ENCODE data around the gene KNDC1.
A peak's percentile ranks its signal among the peaks of the same experiment; 100 is the strongest.

The KNDC1 gene

DNA sequence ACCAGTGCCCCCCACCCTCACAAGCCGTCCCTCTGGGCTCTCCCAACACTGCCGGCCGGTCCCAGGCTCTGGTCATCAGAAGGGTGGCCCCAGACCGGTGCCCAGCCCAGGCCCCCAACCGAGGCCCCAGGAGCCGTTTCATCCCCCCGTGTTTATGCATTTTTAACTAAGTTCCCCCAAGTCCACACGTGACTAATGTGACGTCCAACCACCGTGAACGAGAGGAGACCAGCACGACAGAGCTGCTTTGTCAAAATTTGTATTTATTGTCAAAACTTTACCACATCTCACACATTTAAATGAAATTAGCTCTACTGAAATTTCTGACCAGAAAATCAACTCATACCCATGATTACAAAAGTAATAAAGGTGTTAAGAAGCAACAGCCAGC, 86.2 kb downstream of the KNDC1 start:
- no peak for DNase-seq

DNA sequence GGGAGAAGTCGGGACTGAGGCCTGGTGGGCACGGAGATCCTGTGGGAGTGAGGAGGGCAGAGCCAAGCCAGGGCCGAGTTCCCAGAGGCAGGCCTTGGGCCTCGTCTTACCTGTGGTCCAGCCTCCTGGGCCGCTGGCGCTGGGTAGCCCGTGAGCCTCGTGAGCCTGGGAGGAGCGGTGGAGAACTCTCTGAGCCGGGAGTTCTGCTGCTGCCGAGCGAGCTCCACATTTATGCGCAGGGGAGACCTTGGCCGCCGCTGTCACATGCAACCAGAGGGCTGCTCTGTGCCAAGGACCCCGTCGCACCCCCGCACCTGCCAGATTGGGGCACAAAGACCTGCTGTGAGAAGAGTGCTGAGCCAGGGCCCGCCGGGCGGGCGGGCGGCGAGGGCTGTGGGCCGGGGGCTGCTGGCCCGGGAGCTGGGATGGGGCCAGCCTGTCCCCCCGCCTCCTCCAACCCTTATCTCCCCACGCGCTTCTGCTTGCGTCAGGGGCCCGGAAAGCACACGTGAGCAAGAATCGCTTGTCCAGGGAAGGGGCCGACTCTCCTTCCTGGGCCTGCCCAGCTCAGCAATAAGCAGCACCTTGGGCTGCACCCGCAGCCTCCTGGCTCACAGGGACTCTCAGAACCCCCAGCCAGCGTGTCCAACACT, 87.8 kb downstream of the KNDC1 start:
- no peak for DNase-seq

DNA sequence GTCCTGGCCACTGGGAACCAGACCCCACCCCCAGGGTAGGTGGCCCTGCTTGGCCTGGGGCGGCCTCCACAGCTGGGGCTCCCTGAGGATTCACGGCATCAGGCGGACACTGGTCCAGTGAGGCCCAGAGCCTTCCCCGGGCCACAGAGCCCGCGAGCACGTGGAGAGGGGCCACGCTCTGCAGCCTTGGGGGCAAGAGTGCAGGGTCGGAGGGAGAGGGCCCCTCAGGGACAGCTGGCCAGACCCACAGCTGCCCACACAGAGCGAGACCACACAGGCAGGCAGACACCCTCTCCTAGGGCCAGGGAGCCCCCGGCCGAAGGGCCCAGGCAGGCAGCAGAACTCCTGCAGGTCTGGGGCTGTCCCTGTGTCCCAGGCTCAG, 88.3 kb downstream of the KNDC1 start:
- DNase-seq = no peak

DNA sequence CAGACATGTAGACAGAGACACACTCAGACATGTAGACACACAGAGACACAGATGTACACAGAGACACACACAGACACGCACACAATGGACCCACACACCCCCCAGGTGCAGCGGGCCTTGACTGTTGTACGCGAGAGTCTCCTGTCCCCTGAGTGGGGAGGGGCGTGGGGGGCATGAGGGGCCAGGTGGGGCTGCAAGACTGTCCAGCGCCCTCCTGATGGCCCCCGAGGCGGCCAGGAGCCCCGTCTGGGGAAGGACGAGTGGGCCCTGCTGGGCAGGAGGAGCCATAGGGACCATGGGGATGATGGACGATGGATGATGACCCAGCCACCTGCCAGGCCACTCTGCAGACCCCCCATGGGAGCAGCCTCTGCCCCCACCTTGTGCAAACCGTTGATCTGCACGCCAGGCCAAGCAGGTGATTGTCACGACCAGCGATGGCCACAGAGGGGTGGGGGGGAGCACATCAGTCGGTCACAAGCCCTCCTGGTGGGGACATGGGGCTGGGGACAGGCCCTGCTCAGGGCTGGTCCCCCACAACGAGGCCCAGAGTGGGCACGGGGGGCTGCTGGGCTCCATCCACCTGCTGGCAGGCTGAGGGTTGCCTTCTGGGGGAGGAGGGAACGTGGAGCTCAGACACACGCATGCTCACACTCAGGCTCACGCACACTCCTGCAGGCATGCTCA, 89.2 kb downstream of the KNDC1 start:
- DNase-seq = no peak

DNA sequence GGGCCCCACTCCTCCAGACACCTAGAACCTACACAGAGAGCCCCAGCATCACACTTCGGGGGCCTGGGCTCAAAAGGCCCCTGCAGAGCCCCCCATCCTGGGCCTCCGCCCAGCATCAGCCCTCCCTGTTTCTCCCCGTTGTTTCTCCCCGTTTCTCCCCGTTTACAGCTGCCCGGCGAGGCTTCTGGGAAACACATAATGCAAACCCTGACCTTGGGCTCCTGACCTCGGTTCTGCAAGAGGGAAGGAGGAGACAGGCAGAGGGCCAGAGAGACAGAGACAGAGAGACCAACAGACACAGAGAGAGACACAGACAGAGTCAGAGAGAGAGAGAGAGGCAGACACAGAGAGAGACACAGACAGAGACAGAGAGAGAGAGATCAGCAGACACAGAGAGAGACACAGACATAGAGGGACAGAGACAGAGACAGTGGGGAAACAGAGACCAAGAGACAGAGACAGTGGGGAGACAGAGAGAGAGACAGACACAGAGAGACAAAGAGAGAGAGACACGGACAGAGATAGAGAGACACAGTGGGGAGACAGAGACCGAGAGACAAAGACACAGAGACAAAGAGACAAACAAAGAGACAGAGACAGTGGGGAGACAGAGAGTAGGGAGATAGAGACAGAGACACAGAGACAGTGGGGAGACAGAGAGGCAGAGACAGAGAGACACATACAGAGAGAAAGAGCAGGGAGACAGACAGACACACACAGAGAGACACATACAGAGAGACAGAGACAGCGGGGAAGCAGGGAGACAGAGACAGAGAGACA, 90.1 kb downstream of the KNDC1 start:
- no peak for DNase-seq

DNA sequence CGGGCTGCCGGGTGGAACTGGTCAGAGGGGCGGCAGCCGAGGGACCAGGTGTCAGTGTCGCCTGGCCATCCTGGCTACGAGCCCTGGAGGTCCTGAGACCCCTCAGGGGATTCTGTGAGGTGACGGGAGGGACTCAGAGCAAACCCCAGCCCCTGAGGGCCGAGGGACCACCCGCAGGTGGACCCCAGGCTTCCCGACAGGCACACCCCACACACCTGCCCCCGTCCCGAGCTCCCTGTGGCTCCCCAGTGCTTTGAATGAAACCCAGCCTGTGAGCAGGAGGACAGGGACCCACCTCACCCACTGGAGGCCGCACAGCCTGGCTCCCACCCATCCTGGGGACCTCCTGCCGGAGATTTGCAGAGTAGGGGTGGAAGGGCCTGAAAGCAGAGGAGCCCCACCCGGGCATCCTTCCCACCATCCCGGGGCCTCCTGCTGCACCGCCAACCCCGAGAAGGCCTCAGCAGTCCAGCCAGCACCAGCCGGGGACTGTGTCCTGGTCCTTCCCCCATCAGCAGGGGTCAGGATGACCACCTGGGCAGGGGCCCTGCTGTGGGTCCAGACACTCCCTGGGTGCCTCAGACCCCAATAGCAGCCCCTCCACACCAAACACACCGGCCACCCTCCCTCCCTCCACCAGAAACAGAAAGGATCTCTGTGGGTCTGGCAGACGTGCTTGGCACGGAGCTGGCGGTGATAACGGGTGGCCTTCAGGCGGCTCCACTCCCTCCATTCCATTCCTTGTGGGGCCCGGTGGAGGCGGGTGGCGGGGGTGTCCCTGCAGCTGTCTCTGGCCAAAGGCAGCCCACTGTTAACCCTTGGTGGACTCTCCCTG, 91.6 kb downstream of the KNDC1 start:
- no peak for DNase-seq

- no peak for DNase-seq
Measured at GRCh38 chr10:133252223-133252552, 92.2 kb downstream of the KNDC1 start.

GRCh38 chr10:133253361-133253955, 93.4 kb downstream of the KNDC1 start:
- DNase-seq = no peak

GRCh38 chr10:133254421-133255120, 94.6 kb downstream of the KNDC1 start:
- DNase-seq = no peak

DNA sequence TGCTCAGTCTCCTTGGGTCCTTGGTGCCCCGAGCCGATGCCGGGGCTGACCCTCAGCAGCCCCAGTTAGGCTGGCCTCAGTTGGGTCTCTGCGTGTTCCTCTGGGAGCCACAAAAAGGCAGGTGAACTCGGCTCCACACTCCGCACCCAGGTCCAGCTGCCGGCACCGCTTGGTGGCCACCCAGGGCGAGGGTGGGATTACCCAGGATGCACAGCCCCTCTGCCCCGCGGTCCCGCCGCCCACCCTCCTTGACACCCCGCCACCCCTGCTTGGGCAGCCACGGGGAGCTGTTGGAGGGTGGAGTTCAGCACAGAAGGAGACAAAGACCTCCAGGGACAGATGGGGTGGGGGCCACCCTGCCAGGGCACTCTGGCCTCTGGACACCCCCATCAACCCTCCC, 95.3 kb downstream of the KNDC1 start:
- no peak for DNase-seq

GRCh38 chr10:133257489-133258065, 97.6 kb downstream of the KNDC1 start:
- peak; percentile 53 for DNase-seq

DNA sequence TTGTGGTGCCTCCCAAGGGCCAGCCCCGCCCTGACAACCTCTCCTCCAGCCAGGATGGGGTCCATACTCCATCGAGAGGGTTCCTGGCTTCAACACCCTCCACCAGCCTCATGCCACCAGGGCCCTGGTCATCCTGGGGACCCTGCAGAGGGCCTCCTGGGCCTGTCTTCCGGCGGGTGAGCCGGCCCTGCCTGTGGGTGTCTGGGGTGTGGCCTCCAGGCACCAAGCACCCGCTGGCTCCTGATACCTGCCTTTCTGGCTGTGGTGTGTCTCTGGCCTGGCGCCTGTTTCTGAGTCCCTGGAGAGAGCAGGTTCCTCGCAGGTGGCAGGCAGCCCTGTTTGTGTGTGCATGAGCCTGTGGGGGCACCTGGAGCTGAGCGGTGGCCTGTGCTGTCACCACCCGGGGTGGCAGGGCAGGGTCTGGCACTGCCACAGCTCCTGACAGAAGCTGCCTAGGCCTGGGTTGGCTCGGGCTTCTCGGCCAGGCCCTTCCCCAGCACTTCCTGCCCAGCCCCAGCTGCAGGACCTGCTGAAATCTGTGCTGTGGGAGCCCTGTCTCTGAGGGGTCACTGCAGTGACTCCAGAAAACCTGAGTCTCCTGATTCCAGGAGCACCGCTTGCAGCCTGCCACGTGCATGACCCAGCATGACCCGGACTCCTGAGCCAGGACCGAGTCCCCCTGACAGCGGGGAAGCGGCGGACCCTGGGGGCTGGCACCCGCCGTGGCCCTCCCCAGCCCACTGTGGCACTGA, 98.2 kb downstream of the KNDC1 start:
- DNase-seq = no peak

DNA sequence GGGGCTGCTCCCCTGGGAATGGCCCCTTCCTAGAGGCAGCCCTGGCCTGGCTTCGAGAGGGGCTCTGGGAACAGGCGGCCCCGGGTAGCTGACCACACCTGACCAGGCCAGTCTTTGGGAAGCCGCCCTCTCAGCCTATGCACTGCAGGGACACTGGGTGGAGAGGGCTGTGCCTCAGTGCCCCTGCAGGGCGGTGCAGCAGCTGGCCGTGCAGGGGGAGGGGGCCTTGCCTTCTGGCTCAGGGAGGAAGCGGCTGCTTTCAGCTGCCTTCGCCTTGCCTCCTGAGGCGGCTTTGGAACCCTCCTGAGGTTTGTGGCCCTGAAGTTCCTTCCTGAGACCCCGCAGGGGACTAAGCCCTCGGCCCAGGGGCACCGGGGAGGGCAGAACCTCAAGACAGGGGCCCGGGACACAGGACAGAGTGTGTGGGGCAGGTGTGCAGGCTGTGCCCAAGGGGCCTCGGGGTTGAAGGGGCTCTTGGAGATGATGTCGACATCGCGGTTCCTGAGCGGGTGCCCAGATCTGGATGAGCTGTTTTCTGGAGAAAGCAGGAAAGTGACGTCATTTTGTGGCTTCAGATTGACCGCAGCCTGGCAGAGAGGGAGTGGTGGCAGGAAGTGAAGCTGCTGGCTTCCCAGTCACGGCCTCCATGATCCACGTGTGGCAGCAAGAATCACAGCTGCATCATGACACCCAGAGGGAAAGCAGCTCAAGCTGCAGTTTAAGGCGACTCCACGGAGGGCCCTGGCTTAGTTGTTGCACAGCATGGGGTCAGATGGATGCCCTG, 99.0 kb downstream of the KNDC1 start:
- DNase-seq = peak; percentile 92

- DNase-seq = no peak
Measured at GRCh38 chr10:133259602-133259989, 99.6 kb downstream of the KNDC1 start.

GRCh38 chr10:133260895-133261725, 101.1 kb downstream of the KNDC1 start:
- peak; percentile 63 for DNase-seq

DNA sequence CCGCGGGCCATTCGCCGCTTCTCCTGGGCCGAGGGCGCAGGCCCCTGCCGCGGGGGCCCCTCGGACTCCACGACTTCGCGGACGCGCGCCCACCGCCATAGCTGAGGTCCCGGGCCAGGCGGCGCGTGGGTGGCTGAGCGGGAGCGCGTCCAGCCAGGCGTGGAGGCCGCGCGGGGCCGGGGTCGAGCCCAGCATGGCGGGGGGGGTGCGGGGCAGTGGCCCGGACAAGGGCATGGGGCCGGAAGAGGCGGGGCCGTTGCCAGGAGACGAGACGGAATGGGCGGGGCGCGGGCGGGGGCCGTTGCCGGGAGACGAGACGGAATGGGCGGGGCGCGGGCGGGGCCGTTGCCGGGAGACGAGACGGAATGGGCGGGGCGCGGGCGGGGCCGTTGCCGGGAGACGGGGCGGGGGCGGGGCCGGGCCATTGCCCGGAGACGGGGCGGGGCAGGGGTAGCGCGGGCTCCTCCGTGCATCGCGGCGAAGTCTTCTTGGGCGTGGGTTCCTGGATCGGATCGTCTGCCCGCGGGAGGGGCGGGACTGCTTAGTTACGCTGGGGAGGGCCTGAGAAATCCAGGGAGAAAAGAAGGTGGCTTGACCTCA, 101.8 kb downstream of the KNDC1 start:
- DNase-seq = peak; percentile 81

- no peak for DNase-seq
Measured at GRCh38 chr10:133262696-133263095, 102.7 kb downstream of the KNDC1 start.

DNA sequence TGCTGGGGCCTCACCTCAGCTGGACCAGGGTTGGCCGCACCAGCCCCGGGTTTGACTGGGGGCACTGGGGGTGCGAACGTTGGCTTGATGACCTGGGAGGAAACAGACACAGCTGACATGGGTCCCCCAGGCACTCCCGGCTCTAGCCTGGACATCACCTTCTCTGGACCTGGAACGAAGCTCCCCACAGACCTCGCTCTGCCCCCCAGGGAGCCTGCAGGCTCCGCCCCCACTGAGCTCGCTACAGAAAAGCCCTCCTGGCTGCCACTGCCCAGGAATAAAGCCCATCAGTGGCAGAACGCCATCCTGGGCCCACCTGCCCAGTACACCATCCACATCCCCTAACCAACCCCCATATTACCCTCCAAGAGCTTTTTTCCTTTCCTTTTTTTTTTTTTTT, 103.7 kb downstream of the KNDC1 start:
- DNase-seq = no peak

DNA sequence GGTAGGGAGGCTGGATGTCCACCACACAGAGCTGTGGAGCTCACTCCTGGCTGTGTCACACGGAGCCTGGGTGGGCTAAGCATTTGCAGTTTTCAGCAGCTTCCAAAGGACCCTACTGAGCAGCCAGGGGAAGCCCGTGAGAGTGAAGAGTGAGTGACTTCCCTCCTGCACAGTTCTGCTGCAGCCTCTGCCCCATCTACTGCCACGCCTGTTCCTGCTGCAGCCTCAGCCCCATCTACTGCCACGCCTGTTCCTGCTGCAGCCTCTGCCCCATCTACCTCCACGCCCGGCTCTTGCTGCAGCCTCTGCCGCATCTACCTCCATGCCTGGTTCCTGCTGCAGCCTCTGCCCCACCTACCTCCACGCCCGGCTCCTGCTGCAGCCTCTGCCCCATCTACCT, 104.4 kb downstream of the KNDC1 start:
- no peak for DNase-seq

All from femur (tissue), 1 donor.